IPS DF 4.7 (cell line): ENCODE data around the gene PDZRN3.

ENCODE experiments used
- DNase-seq: peaks from one replicate; pipeline ENCODE4 v3.0.0-alpha.2; 2013; ENCODE audit warnings: low spot score; ENCODE audit errors: extremely low read depth

PDZRN3 gene

DNA sequence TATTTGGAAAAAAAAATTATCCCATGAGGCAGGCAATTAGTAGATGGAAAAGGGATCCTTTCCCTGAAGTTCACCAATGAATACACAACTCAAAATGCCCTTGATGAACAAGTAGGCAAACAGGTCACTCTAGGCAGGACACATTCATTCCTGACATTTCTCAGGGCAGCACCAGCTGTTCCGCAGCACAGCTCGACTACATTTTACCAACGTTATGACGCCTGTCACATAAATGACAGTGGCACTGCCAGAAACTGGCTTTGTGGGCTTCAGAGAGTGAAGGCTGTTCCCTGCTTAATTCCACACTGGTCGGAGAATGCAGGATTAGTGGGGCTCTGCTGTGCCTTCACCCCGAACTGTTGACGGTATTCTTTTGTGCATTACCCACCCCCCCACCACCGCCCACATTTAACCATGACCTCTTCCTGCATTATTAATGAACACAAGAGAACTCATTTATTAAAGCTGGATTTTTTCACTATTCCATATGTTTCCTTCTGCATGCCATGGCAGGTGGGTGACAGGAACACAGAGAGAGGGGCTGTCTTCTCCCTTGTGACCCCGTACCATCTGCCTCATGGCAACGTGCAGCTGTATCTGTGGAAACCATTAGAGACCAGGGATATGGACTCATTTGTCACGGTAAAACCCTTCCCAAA lies 197.6 kb downstream of the PDZRN3 start:
- no peak for DNase-seq

DNA sequence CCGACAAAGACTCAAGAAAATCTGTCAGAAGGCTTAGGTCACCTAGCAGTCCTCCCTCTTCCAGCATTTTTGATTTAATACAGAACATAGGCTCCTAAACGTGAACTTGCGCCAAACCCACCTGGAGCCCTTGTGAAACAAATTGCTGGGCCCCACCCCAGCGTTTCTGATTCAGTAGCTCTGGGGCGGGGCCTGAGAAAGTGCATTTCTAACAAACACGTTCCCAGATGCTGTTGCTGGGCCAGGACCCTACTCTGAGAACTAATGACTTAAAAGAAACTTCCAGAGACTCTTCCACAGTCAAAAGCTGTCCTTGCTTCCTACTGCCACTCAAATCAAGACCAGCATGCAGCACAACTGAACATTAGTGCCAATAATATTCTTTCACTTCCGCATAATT lies 198.1 kb downstream of the PDZRN3 start:
- DNase-seq: no peak

DNA sequence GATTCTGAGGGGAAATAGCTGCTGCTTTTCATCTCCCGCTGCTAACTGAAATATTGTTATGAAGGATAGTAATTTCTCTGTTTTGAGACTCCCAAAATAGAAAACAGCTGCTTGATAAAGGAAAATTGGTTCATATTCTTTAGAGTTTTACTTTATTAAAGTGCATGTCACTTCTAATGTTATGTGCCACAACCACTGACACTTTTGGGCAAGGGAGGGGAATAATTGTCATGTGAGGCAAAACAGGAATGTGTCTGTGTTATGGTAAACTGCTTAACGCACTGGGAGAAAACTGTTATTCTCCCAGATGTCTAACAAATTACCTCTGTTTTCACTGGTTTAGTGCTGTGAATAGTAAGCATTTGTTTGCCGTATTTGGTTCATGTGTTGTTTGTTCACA lies 201.6 kb downstream of the PDZRN3 start:
- no peak for DNase-seq

DNA sequence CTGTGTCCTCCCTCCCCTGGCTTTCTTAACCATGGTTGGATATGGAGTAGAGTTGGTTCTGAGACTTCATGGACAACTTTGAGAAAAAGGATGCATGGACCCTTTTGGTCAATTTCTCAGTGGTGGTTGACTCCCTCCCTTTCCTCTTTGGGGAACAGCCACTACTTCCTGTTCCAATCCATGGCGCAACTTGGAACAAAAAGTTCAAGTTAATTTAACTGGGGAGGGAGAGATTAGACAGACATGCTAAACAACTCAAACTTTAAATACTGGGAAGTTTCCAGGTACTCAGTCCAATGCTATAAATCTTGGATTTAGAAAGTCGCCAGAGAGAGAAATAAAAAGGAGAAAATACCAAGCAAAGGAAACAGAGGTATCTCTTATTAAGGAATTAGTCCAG lies 202.2 kb downstream of the PDZRN3 start:
- no peak for DNase-seq

DNA sequence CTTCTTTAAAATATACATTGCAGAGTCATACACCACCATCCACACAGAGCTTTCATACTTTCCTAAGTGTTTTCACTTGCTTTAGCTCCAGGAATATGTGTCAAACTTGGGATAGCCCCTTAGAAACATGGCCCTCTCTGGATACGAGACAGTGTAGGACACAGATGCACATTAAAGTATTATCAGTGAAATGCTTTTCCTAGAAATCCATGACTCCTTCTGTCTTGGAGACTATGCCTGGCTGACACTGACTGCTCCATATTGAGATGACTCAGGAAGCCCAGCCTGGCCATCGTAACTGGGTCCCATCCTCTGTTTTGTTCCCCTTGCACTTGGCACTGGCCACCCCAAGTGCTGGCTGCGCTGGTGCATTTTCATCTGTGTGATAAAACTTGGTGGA lies 204.8 kb downstream of the PDZRN3 start:
- no peak for DNase-seq

DNA sequence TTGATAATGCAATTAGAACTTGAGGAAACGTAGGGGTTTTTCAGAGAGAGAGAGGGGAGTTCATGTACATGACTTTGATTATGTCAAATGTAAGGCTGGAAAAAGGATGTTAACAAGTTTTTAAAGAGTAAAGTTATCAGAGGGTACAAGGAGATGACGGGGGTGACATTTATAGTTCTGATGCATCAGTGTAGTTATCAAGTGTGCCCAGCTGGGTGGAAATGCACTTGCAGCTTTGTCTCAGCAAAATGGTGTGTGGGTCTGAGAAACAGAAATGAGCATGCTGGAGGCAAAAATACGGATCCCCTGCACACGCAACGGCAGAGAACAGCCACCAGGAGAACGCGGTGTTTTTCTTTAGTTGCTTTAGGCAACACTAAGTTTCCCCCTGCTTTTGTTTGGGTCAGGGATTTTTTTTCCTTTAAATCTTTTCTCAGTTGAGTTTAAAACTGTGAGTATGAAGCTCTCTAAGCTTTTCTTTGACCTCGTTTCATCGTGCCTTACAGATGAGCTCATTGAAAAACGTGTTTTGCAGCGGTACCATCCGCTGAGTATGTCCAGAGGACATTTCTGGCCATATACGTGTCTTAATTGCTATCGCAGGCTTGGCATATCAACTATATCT lies 205.4 kb downstream of the PDZRN3 start:
- DNase-seq: no peak

DNA sequence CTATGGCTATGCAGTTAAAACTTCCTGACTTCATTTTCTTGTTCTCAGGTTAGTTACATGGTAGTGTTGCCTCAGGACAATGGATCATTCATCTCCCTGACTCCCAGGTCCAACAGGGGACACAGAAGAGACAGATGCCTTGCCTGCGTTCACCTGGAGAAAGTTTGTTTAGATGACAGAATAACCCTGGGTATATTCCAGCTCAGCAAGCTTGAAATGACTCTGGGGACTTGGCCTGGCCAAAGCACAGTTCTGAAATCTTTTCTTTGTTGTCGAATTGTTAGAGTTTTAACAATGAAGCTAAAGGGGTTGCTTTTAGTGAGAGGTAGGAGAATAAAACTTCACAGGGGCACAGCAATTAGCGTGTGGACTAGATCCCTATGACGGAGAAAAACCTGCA lies 206.1 kb downstream of the PDZRN3 start:
- DNase-seq: no peak

DNA sequence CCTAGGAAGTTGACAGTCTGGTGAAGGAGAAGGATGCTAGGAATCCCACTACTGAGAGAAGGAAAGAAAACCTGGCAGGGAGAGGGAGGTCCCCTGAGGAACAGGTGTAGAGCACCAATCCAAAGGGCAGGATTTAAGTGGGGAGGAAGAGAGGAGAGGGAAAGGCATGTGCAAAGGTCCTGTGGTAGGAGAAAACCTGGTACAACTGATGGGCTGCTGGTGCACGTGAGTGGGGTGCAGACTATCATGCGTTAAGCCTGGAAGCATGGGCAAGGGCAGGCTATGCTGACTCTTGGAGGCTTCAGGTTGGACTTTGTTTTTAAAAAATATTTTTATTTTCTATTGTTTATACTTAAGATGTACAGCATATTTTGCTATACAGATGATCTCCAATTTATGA lies 209.6 kb downstream of the PDZRN3 start:
- DNase-seq: no peak

DNA sequence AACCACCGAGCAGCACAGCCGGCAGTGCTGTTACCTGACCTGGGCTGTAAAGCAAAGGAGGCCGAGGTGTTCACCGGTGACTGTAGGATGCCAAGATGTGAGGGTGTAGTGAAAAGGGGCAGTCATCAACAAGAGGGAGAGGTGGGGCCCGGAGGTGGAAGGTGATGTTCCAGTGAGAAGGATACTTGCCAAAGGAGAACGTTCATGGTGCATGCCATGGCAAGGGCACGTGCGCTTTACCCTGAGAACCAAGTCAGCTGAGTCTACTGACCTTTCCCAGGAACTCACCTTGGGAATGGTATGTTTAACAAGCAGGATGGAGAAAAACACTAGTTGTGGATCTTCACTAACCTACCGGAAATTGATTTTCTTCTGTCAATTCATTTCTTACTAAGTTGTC lies 211.1 kb downstream of the PDZRN3 start:
- no peak for DNase-seq

DNA sequence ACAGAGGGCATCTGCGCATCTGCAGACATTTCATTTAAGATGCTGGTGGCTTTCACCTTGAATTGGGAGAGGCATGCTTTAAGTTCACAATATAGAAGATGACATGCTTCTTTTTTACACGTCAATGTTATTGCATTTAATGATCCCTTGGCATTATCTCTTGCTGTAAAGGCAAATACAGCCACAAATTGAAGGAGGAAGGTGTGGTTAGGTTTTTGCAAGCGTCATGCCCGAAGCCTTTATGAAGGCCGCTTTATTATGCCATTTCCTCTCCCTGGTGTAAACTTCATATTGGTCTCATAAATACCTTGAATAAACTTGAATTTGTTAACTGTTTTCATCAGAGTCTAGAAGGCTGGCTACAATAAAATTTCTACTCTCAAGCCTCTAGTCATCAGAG lies 212.7 kb downstream of the PDZRN3 start:
- no peak for DNase-seq

DNA sequence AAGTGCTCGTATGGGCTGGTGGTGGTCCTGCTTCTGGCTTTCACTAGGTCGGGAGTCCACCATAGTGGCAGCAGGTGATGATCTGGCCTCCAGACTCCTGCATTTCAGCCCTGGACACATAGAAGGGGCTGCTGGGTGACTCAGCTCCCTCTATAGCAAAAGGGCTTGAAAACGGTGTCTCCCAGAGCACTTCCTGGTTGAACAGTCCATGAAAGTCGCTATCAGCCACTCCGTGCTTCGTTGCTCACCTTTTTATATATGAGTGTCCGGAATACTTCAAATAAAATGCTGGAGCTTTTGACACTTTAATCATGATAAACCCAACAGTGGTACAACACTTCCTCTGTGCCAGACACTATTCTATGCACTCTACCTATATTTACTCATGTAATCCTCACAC lies 213.2 kb downstream of the PDZRN3 start:
- no peak for DNase-seq

DNA sequence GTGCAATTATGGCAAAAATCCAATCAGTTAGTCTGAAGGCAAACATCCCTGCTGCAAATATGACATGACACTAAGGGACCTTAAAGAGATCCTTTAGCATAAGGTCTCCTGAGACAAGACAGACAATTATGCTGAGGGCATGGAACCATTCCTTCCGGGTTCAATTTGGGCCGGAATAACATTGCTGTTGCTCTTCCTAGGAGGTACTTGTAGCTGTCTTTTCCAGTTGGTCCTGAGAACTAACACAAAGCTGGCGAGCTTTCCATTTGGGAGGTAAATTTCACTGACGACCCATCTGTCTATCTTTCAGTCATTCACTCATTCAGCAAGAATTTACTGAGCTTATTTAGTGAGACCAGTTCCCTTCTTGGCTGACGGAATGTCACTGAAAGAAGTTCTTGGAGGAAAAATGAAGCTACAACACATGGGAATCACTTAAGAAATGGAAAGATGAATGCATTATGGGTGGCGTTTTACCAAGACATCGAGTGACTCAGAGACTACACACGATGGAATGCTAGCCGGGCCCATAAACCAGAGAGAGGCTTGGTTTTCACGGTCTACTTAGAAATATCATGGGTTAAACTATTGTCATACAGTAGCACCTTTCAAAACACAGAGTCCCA lies 215.5 kb downstream of the PDZRN3 start:
- DNase-seq: no peak

DNA sequence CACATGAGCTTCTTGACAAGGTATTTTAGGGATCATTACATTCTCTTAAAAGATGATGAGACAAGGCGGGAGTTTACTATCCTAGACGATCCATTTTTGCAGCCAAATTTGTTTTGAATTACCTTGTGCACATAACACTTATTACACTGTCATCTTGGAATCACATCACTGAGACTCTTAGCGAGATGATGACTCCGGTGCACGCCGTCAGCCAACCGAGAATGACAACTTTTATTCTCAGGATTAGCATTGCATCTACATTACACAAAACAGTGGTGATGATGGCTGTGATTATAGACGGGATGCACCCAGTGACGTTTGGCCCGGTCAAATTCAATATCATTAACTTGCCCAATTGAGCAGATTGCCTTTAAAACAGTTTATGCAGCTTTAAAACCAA lies 216.1 kb downstream of the PDZRN3 start:
- no peak for DNase-seq

DNA sequence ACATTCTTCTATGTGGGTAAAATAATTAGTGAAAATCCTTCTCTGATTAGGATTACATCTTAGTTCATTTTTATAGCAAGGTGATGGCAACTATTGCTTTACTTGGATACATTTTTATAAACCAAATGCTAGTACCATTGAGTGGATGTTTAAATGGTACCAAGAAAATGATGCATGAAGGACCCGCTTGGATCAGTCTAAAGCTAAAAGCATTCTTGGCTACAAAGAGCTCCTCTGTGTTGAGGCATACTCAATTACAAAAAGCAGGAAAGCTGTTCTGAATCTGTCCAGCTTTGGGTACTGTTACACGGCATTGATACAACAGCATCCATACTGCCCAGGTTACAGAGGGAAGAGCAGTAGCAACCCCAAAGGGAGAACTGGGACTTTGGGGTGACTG lies 217.2 kb downstream of the PDZRN3 start:
- no peak for DNase-seq

DNA sequence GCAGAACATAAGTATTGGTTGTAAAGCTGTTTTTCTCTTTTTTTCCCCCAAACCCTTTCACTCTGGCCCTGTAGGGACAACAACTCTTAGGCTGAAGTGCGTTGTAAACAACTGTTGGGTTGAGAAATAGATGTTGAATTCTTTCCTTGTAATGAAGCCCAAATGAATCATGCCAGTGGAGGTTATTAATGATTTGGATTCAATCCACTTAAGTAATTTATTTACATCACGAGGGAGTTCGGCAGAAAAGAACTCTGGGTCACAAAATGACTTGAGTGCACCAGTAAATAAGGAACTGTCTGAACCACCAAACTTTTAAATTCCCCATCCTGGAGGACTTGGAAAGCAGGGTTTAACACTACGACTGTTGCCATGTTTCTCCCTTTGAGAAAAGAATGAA lies 218.9 kb downstream of the PDZRN3 start:
- no peak for DNase-seq

DNA sequence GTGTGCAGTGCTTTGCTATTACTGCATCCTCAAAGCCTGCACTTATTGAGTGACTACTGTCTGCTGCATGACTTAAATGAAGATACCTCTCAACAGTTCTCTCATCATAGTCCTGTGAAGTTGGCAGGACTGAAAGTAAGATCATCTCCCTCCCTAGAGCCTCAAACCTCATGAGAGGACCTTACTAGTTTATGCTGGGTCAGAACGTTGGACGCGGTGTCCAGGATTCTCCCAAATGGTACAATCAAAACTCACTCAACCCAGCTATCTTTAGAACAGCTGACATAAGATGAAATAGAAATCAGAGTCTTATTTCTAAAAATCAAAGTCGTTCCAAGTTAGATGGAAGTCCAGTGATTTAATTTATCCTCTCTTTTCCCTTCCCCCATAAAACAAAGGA lies 219.7 kb downstream of the PDZRN3 start:
- DNase-seq: no peak

DNA sequence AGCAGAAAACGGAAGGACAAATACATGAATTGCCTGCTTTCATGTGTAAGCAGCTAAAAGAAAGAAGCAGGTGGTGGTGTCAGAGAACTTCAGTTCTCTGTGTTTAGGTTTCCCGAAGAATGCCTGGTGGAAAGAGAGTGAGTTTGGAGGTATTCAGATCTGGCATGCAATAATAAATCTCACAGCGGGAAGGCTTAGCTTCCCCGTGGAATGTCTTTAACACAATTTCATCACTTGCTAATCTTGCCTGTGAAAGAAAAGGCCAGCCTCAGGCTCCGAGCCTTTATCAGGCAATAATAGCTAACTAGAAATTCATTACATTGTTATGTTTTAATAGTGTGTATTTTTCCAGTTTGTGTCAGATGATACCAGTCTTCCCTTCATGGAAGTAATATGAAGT lies 220.3 kb downstream of the PDZRN3 start:
- no peak for DNase-seq

DNA sequence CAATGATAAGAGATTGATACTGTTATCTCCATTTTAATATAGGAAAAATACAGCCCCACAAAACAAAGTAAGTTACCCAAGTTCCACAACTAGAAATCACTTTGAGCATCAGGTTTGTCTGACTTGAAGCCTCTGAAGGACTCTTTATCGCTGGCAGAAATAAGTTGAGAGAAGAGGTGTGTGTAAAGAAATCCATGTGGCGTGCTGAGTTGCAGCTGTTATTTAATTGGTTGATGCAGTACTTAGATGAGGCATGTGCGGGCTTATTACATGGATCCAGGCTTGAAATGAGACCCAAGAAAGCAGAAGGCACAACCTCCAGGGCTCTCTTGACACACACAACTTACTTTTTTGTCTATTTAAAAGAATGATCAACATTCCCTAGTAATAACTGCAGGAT lies 221.3 kb downstream of the PDZRN3 start:
- DNase-seq: no peak

DNA sequence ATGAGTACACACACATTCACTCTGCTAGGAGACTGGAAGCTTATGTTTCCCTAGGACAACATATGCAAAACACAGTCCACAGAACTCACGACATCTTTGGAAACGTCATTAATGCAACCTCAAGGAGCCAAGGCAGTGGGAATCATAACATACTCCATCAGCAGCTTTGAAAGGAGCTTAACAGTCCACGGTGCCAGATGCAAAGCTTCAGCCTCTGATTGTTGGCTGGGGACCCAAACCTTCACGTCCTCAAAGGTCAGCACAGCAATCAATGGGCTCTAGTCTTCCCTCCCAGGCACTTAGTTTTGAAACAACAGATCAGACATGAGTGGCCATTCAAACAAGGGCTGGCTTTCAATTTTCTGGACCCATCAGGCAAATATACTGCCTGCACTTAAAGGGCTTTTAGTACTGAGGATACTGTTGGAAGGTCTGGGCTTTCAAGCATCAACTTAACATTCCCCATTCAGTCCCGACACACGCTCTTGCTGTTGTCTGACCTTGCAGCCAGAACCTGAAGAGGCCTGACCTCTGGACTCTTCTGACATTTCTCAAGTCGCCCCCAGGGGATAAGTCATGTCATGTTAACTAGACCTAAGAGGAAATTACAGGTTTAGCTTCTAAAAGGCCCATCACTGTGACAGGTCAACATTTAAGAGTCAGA lies 223.0 kb downstream of the PDZRN3 start:
- DNase-seq: no peak

DNA sequence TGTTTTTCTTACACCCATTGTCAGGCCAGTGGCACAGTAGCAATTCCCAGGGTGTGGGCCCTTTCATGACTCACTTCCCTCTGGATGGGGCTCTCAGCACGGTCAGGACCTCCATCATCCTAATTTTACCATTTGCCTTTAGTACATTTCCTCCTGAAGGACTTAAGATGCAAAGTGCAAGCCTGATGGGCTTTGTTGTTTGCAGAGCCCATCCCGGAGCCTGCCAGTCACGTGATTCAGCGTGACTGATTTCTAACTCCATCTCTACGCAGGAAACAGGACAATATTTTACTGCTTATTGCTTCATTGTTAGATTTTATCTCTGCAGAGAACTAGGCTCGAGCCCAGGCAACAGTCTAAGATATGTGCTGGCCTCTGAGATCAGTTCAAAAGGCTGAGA lies 223.7 kb downstream of the PDZRN3 start:
- DNase-seq: no peak

DNA sequence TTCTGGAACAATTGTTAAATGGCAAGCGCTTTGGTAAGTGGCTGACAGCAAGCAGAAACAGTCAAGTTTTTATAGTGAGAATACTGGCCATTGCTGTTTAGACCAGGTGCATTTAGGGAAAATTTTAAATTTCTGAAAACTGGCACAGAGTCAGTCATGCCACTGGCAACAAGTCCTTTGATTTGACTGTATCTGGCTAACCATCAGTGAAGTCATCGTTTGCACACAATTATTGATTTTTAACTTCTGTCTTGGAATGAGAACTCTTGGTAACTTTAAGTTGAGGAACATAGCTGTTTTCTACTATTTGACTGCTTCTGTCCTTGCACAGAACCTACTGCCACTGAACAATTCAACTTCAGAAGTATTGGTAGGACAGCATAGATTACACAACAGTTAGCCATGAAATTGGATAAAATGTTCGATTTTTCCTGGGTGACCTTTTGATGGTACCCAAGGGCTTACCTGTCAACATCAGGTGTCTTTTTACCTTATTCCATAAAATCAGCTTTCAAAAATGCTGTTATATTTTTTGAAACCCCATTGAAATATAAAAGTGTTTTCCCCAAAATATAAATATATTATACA lies 225.0 kb downstream of the PDZRN3 start:
- DNase-seq: no peak

DNA sequence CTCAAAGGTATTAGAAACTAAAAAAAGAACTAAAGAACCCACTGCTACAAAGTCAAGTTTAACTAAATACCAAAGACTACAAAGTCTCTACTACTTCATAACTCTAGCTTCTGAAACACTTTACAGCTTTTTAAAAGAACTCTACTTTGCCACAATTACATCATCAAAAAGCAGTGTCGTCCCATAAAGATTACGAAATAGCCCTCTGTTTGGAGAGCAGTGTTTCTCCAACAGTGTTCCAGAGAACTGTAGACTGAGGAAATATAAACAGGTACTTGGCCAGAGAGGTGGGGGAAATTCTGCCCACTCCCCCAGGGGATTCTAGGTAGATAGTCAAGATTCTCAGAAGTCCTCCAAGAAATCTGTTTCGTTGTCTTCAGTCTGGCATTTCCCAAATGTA lies 225.6 kb downstream of the PDZRN3 start:
- DNase-seq: no peak
